PC-9 (cell line): ENCODE measurements around the gene DCTN1.

Experiments used
- CTCF ChIP-seq: fragments of 200-600 bp; sonication (generic); conservative IDR thresholded peaks from 2 replicates; pipeline ENCODE4 v1.6.1; 2017; ENCODE audit warnings: mixed run types, antibody characterized with exemption, mild to moderate bottlenecking, moderate library complexity
- EZH2 ChIP-seq: fragments of 200-600 bp; sonication (generic); IDR thresholded peaks from 2 replicates; pipeline ENCODE4 v1.8.0; 2017; ENCODE audit warnings: antibody characterized with exemption, low read depth

GRCh38 chr2:74425523-74425922 lies 45.4 kb upstream of the DCTN1 start:
- TF ChIP-seq CTCF (no peak), EZH2 (no peak)
